HG03520 (cell line): ENCODE results near the gene HSPA12B.
"Not testable (repeated sequence)": the region's sequence is repeated elsewhere in the genome, so short reads cannot be mapped to it uniquely, and the experiment has no call there.

Experiments
- ATAC-seq: cut with Tn5 transposase; IDR thresholded peaks from one replicate; pipeline ENCODE4 v1.9.1; 2021; ENCODE audit warnings: mild to moderate bottlenecking, moderate library complexity; ENCODE audit not compliant: unreplicated experiment

The HSPA12B gene

GRCh38 chr20:3785240-3786125, 53.0 kb downstream of the HSPA12B start:
- ATAC-seq, result no peak

GRCh38 chr20:3786126-3786484, 53.6 kb downstream of the HSPA12B start:
- ATAC-seq, result peak; percentile 9

DNA sequence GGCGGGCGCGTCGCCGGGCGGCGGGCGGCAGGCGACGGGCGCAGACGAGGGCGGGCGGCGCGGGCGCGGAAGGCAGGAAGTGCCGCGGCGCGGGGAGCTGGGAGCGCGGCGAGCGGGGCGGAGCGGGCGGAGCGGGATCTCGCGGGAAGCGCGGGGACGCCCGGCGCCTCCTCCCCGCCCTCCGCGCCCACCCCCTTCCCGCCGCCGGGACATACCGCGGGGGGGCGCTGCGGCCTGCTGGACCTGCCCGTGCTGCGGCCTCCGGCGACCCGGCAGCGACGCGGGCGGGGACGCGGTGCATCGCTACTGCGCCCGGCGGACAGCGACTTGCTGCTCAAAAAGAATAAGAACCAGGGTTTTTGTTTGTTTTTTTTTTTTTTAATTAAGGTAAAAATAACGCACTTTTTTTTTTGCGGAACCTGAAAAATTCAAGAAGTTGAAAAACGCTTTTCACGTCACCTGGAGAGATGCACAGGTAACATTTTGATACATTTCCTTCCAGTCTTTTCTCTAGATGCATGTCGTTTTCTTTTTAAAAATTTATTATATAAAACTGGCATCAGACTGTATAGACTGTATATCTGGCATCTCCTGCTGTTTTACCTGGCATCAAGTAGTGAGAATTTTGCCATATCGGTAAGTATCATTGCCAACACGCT, 54.3 kb downstream of the HSPA12B start, which contains the start of gene CENPB:
CENPB (minus strand) TSS at position 76 of the 659 bp plus-strand sequence. CDS start 257 bp downstream, outside the sequence.
- ATAC-seq, result peak; percentile 63

- no peak for ATAC-seq
Observed at GRCh38 chr20:3787324-3788014, 55.0 kb downstream of the HSPA12B start.

- ATAC-seq, result no peak
Observed at GRCh38 chr20:3788685-3789155, 56.2 kb downstream of the HSPA12B start.

- ATAC-seq, result not testable (repeated sequence)
Observed at GRCh38 chr20:3789201-3789600, 56.7 kb downstream of the HSPA12B start.

- not testable (repeated sequence) for ATAC-seq
Observed at GRCh38 chr20:3794168-3794567, 61.7 kb downstream of the HSPA12B start.

DNA sequence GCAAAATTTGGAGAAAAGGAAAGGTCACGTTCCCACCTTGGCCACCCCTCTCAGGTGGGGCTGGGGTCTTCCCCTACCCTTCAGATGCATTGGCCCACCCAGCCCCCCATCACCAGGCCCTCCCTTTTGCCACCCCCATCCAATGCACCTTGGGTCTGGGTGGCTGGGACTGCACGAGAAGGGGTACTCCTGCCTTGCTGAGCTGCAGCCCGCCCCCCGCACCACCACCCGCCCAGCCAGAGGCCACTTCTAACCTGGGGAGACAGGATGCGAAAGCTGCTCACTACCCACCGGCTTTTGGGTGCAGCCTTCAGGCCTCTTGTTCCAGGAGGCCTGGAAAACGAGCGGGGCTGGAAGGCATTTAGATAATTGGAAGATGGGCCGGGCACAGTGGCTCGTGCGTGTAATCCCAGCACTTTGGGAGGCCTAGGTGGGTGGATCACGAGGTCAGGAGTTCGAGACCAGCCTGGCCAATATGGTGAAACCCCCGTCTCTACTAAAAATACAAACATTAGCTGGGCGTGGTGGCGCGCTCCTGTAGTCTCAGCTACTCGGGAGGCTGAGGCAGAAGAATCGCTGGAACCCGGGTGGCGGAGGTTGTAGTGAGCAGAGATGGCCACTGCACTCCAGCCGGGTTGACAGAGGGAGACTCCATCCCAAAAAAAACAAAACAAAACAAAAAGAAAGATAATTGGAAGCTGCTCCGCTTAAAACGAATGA, 62.4 kb downstream of the HSPA12B start:
- ATAC-seq, result no peak

GRCh38 chr20:3795511-3796468, 63.3 kb downstream of the HSPA12B start, which contains the start of gene CDC25B:
TSS of gene CDC25B (plus strand) at chr20:3796310. CDS start at chr20:3796532, 222 bp downstream.
- ATAC-seq, result peak; percentile 58

- ATAC-seq, result peak; percentile 0
Observed at GRCh38 chr20:3796477-3797225, 64.2 kb downstream of the HSPA12B start.

- no peak for ATAC-seq
Observed at GRCh38 chr20:3797226-3797545, 64.7 kb downstream of the HSPA12B start.

DNA sequence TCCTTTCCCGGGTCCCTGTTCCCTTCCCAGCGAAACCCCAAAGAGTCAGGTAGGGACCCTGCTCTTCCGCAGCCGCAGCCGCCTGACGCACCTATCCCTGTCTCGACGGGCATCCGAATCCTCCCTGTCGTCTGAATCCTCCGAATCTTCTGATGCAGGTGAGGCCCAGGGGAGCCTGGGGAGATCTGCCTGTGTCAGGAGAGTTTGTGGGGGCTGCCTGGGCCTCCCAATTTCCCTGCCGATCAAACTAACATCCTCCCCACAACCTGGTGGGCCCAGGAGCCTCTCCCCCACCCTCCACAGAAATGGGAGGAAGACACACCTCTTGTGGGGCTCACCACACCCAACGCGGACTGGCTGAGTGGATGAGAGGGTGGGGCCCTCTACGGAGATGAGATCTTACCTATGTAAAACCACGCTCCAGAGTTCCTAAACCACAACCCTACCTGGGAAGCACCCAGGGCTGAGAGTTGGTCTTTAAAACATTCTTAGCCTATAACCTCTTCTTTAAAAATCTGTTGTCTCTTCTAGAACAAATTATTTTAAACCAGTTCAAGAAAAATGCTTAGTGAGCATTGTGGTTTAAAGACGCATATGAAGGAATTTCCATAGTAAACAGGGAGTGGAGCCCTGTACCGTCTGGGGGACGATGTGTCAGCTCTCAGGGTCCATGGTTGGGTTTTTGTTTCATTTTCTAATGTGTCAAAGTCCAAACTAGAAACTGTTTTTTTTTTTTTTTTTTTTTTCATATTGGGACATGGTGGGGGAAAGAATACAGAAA, 65.3 kb downstream of the HSPA12B start:
- ATAC-seq, result no peak

DNA sequence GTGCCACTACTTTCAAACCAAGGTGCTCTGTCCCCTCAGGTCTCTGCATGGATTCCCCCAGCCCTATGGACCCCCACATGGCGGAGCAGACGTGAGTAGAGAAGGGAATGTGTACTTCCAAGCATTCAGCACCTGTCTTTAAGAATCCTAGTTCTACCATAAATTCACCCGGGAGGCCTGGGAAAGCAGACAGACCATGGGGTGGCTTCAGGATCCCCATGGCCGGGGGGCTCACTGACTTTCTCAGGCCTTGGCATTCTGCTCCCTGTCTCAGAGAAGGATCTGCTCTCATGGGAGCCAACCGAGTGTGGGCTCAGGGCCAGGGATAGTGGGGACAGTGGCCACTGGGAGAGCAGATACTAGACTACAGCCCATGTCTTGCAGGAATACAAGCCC, 65.9 kb downstream of the HSPA12B start:
- no peak for ATAC-seq

DNA sequence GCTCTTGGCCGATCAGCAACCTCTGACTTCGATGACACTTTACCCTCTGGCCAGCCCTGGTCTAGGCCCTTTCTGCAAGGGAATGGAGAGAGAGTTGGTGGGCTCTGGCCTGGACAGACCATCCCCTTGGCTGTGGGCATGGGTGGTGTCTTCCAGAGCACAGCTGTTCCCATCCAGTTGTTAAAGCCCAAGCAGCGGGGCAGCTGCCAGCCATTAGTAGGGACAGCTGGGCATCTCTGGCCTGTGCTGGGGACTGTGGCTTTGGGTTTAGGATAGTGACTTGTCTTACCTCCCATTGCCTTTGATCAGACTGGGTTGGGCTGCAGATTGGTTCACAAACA, 66.4 kb downstream of the HSPA12B start:
- no peak for ATAC-seq

DNA sequence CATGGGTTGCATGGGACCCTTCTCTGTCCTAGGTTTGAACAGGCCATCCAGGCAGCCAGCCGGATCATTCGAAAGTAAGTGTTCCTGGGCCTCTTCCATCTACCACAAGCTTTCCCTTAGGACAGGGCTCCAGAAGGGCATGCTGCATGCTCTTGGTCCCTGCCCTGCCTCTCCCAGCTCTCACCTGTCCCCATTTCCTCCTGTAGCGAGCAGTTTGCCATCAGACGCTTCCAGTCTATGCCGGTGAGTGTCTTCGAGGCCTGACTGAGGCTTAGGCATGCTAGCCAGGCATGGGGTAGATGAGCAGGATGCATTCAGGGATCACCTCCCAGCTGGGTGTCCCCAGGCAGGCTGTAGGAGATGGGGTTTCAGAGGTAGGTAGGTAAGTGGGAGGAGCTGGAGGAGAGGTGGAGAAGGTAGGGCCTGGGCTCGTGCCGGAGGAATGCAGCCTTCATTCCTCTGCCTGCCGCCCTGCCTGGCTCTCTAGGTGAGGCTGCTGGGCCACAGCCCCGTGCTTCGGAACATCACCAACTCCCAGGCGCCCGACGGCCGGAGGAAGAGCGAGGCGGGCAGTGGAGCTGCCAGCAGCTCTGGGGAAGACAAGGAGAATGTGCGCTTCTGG, 67.9 kb downstream of the HSPA12B start:
- no peak for ATAC-seq

DNA sequence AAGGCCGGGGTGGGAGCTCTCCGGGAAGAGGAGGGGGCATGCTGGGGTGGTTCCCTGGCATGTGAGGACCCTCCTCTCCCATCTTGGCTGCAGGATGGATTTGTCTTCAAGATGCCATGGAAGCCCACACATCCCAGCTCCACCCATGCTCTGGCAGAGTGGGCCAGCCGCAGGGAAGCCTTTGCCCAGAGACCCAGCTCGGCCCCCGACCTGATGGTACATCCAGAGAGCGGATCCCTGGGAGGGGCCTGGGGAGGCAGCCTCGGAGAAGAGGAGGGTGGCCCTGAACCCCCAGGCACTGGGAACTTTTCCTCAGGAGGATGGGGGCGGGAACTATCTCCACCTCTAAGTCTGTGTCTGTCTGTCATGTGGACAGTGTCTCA, 68.4 kb downstream of the HSPA12B start:
- ATAC-seq, result no peak

DNA sequence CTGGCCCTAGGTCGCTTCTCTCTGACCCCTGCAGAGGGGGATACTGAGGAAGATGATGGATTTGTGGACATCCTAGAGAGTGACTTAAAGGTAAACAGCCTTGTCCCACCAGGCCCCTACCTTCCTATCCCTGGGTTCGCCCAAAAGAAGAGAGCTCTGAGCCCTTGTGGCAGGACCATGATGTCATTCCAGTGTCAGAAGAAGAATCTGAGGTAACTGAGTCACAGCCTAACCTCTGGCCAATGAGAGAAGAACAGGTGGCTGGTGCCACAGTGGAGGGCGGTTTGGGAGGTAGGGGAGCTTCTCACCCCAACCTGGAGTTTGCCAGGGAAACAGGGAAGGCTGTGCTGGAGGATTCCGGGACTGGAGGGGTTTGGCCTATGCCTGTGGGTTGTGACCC, 68.8 kb downstream of the HSPA12B start:
- no peak for ATAC-seq

GRCh38 chr20:3801846-3802245, 69.4 kb downstream of the HSPA12B start:
- no peak for ATAC-seq
